Prostate gland (tissue), 2 donors: ENCODE results near the gene TCF7L2. TPM values are rescaled to one million over a fixed set of nuclear protein-coding genes. Genes with fewer than 3 reads are reported as not detected.

Source experiments
- DNase-seq: peaks from one replicate; pipeline ENCODE4 v3.0.0-alpha.2; 2019; ENCODE audit warnings: low spot score
- H3K27ac ChIP-seq, 2 donors: fragments of 200-600 bp; sonication (generic); 2 replicates each; pipeline ENCODE4 v1.5.1; 2017 to 2019
- H3K27me3 ChIP-seq: fragments of 200-600 bp; sonication (generic); replicated peaks from 2 replicates; pipeline ENCODE4 v1.5.1; 2019; ENCODE audit not compliant: insufficient read depth
- H3K36me3 ChIP-seq, 2 donors: fragments of 200-600 bp; sonication (generic); 1 replicate in 1 of 2; 2 replicates in 1 of 2; pipeline versions ENCODE4 v1.5.1 to v1.8.1; 2017 to 2019
- H3K4me1 ChIP-seq: fragments of 200-600 bp; sonication (generic); replicated peaks from 2 replicates; pipeline ENCODE4 v1.5.1; 2019
- H3K4me3 ChIP-seq, 2 donors: fragments of 200-600 bp; sonication (generic); 2 replicates each; pipeline ENCODE4 v1.5.1; 2017 to 2019
- H3K9me3 ChIP-seq: fragments of 200-600 bp; sonication (generic); 2 replicates; pipeline ENCODE4 v1.5.1; 2017
- CTCF ChIP-seq, 4 experiments: fragments of 200-600 bp in 2 of 4; fragments of 450-650 bp in 2 of 4; sonication (generic) in 2 of 4; IDR thresholded peaks; 1 replicate in 3 of 4; 2 replicates in 1 of 4; pipeline ENCODE4 v1.5.1; 2016 to 2019; ENCODE audit warnings: antibody characterized with exemption in 4 of 4, mild to moderate bottlenecking in 2 of 4, moderate library complexity in 2 of 4
- POLR2A ChIP-seq: fragments of 450-650 bp; IDR thresholded peaks from one replicate; pipeline ENCODE4 v1.6.1; 2016; ENCODE audit warnings: antibody characterized with exemption, mild to moderate bottlenecking
- POLR2AphosphoS5 ChIP-seq: sonication (generic); formaldehyde crosslinking; IDR thresholded peaks from one replicate; pipeline ENCODE4 v1.6.1; 2017; ENCODE audit warnings: antibody characterized with exemption
- WGBS: methylation state at CpG from one replicate; pipeline ENCODE4 v1.1.5; 2018; 5-methylcytosine and 5-hydroxymethylcytosine counted together
- intact Hi-C: fragments of 100-400 bp; cut with DNase I; formaldehyde crosslinking; loops from one replicate; pipeline ENCODE4 v1.14.2; 2022
- total RNA-seq, 2 donors: library from RNA; depleted of rRNA; stranded (reverse); fragments of >200 nt; gene quantifications; one replicate each; pipeline ENCODE4 v1.1.0, GENCODE V29; 2016

Gene TCF7L2
- total RNA-seq, 2 donors from 2014 or later: 9.8 to 29.8 TPM

GRCh38 chr10:113139699-113140098 lies 189.7 kb downstream of the TCF7L2 start:
- H3K4me3 ChIP-seq: no peak overlapping the region
- intact Hi-C loops: no loop called here
- no peak for TF ChIP-seq POLR2AphosphoS5
- TF ChIP-seq CTCF (IDR thresholded peaks at IDR 0.05): peak in 1 of 4 experiments; percentile 12
- H3K36me3 ChIP-seq: no peaks in the 10 kb centered on the region
- no peak overlapping the region for H3K27ac ChIP-seq
- no peaks in the 10 kb centered on the region for H3K4me1 ChIP-seq
- H3K9me3 ChIP-seq: no peaks in the 10 kb centered on the region
- DNase-seq: no peak
- H3K27me3 ChIP-seq: no peaks in the 10 kb centered on the region
- WGBS: 48% methylated on average over 2 of the region's 2 CpGs

- 87% methylated on average over 10 of the region's 10 CpGs for whole genome bisulfite sequencing
- no peak for TF ChIP-seq POLR2A
- no peak for TF ChIP-seq POLR2AphosphoS5
- TF ChIP-seq CTCF (IDR thresholded peaks at IDR 0.05): no peak
Measured at GRCh38 chr10:113140143-113141011, 190.3 kb downstream of the TCF7L2 start.

DNA sequence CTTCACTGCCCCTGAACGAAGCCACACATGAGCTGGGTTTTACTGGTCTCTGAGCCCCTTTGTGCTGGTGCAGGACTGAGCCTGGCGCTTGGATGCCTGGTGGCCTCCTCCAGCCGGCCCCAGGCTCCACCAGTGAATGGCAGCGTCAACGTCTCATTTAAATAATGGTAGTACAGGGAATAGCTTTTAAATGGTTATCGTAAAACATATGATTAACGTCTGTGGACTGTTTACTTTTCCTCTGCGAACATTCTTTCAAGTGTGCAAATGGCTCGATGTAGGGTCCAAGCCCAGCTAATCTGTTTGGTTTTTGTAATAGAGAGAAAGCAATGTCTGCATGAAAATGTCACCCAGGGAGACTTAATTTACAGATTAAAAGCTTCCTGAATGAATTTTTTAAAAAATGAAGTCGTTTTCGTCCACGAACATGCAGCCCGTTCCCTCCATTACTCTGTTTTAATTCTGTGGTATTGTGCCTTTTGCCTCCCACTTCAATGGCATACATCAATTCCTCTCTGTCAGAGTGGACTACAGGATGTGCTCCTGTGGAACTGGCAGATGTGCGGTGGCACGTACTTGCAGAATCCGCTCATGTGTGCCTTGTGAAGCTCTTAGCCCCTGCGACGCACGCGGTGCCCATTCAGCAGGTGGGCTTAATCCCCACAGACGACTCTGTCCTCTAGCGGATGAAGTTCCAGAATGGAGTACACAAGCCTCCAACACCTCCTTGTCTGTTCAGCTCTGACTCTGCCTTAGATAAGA lies 192.7 kb downstream of the TCF7L2 start:
- TF ChIP-seq CTCF (IDR thresholded peaks at IDR 0.05): no peak
- TF ChIP-seq POLR2AphosphoS5: no peak
- no peak for TF ChIP-seq POLR2A
- no peak for DNase-seq
- WGBS: 56% methylated on average over 22 of the region's 22 CpGs
- Histone ChIP-seq H3K9me3 (no peaks in the 10 kb centered on the region), H3K27ac (no peak overlapping the region), H3K27me3 (no peaks in the 10 kb centered on the region), H3K4me3 (no peak overlapping the region), H3K4me1 (no peaks in the 10 kb centered on the region), H3K36me3 (no peaks in the 10 kb centered on the region)
- intact Hi-C loops: no loop called here

More at GRCh38 chr10:113140143-113141011, 190.3 kb downstream of the TCF7L2 start:
- Histone ChIP-seq H3K4me3 (no peak overlapping the region), H3K36me3 (no peaks in the 10 kb centered on the region), H3K27me3 (no peaks in the 10 kb centered on the region), H3K9me3 (no peaks in the 10 kb centered on the region), H3K27ac (no peak overlapping the region), H3K4me1 (no peaks in the 10 kb centered on the region)
- DNase-seq: no peak
- intact Hi-C loops: no loop called here

DNA sequence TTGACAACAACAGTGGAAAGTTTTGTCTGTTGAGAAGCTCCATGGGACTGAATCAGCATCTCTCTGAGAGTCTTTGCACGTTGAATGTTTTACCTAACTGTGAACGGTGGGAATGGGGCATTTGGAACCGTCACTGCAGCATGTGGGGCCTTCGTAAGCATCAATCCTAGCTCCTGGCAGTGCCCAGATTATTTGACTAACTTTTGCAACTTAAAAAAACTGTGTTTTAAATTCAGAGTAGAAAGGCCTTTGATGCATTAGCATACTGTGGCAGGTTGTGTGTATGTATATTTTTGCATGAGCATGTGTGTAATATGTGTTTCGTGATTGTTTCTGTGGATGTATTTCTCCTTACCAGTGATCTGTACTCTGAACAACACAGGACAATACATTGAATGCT lies 194.5 kb downstream of the TCF7L2 start:
- no peak for TF ChIP-seq POLR2AphosphoS5
- no peak for TF ChIP-seq CTCF (IDR thresholded peaks at IDR 0.05)
- no peak for TF ChIP-seq POLR2A
- no peaks in the 10 kb centered on the region for H3K4me1 ChIP-seq
- intact Hi-C loops: no loop called here
- H3K9me3 ChIP-seq: no peaks in the 10 kb centered on the region
- H3K27me3 ChIP-seq: no peaks in the 10 kb centered on the region
- no peak for DNase-seq
- H3K36me3 ChIP-seq: no peaks in the 10 kb centered on the region
- WGBS: 92% methylated on average over 5 of the region's 5 CpGs
- no peak overlapping the region for H3K27ac ChIP-seq
- no peak overlapping the region for H3K4me3 ChIP-seq
